DND-41 (cell line): ENCODE measurements around the gene RGS6.

ENCODE experiments used
- ATAC-seq: fragments of 200-7000 bp; cut with Tn5 transposase; 3 replicates; pipeline ENCODE4 v1.9.1; 2021; ENCODE audit warnings: low read depth; ENCODE audit not compliant: insufficient read depth
- DNase-seq: peaks from one replicate; pipeline ENCODE4 v3.0.0-alpha.2; 2020
- H2AFZ ChIP-seq: 2 replicates; pipeline ENCODE4 v1.6.0; 2012; ENCODE audit warnings: low read depth, low read length
- H3K27ac ChIP-seq: 2 replicates; pipeline ENCODE4 v1.5.1; 2012; ENCODE audit warnings: low read length, inconsistent platforms
- H3K27me3 ChIP-seq: fragments of 200-600 bp; sonication (generic); 2 replicates; pipeline ENCODE4 v1.6.0; 2012; ENCODE audit warnings: low read length, mild to moderate bottlenecking, inconsistent platforms; ENCODE audit not compliant: insufficient read depth, poor library complexity
- H3K36me3 ChIP-seq: 2 replicates; pipeline ENCODE4 v1.5.1; 2012; ENCODE audit warnings: low read length, inconsistent platforms; ENCODE audit not compliant: insufficient read depth
- H3K4me1 ChIP-seq: 2 replicates; pipeline ENCODE4 v1.5.1; 2012; ENCODE audit warnings: mild to moderate bottlenecking, low read length; ENCODE audit not compliant: insufficient read depth
- H3K4me2 ChIP-seq: 2 replicates; pipeline ENCODE4 v1.6.0; 2012; ENCODE audit warnings: mild to moderate bottlenecking, moderate library complexity, low read length, inconsistent platforms; ENCODE audit not compliant: insufficient read depth
- H3K4me3 ChIP-seq, 2 experiments: fragments of 200-600 bp in 1 of 2; shearing (Covaris generic) in 1 of 2; 2 replicates each; pipeline ENCODE4 v1.5.1; 2012 to 2016; ENCODE audit warnings: inconsistent platforms in 2 of 2, low read length in 2 of 2, mild to moderate bottlenecking in 2 of 2, low read depth in 1 of 2, moderate library complexity in 1 of 2
- H3K79me2 ChIP-seq: 2 replicates; pipeline ENCODE4 v1.6.0; 2012; ENCODE audit warnings: low read length, inconsistent platforms; ENCODE audit not compliant: insufficient read depth
- H3K9ac ChIP-seq: 2 replicates; pipeline ENCODE4 v1.6.0; 2012; ENCODE audit warnings: low read depth, mild to moderate bottlenecking, inconsistent platforms, low read length, moderate library complexity
- H3K9me3 ChIP-seq: 2 replicates; pipeline ENCODE4 v1.5.1; 2012; ENCODE audit warnings: low read length, moderate library complexity, mild to moderate bottlenecking, inconsistent platforms; ENCODE audit not compliant: insufficient read depth, severe bottlenecking
- H4K20me1 ChIP-seq: 2 replicates; pipeline ENCODE4 v1.6.0; 2012; ENCODE audit warnings: low read length; ENCODE audit not compliant: insufficient read depth
- CTCF ChIP-seq: IDR thresholded peaks from 2 replicates; pipeline ENCODE4 v1.5.1; 2012; ENCODE audit warnings: borderline replicate concordance, low read length, moderate library complexity, mild to moderate bottlenecking; ENCODE audit not compliant: poor library complexity, severe bottlenecking; ENCODE audit errors: extremely low read depth
- EZH2 ChIP-seq: IDR thresholded peaks from 3 replicates; pipeline ENCODE4 v1.6.1; 2012; ENCODE audit warnings: borderline replicate concordance, low read depth, mild to moderate bottlenecking, moderate library complexity, low read length, inconsistent platforms; ENCODE audit not compliant: severe bottlenecking

RGS6 gene

GRCh38 chr14:72002731-72003130 lies 70.5 kb downstream of the RGS6 start:
- Histone ChIP-seq H4K20me1 (no peaks in the 10 kb centered on the region), H3K27ac (no peak overlapping the region), H3K4me1 (no peaks in the 10 kb centered on the region), H3K4me3 (no peak overlapping the region), H2AFZ (no peak overlapping the region), H3K36me3 (no peaks in the 10 kb centered on the region), H3K4me2 (no peak overlapping the region), H3K27me3 (peaks cover 3% of the 10 kb centered on the region), H3K9ac (no peak overlapping the region), H3K9me3 (no peaks in the 10 kb centered on the region), H3K79me2 (no peaks in the 10 kb centered on the region)
- no peak for DNase-seq
- ATAC-seq, result no peak
- TF ChIP-seq EZH2 (no peak), CTCF (no peak)

DNA sequence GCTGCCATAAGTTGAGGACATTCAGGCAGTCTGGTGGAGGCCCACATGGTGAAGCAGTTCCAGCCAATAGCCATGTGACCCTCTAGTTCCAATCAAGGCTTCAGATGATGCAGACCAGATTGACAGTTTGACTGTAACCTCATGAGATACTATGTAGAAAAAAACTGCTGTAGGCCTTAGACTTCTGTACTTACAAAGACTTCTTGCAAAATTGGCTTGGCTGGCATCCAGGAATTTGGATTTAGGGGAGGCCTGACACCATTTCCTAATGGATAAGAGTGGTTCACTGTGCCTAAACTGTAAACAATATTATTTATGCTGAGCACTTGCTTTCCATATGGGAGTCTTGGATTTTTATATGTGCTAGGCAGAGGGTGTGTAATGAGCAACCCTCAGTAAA lies 76.4 kb downstream of the RGS6 start:
- H3K4me1 ChIP-seq, result no peaks in the 10 kb centered on the region
- ATAC-seq (no peak), DNase-seq (no peak)
- H4K20me1 ChIP-seq, result no peaks in the 10 kb centered on the region
- no peaks in the 10 kb centered on the region for H3K9me3 ChIP-seq
- H2AFZ ChIP-seq, result no peak overlapping the region
- no peak overlapping the region for H3K27ac ChIP-seq
- no peaks in the 10 kb centered on the region for H3K36me3 ChIP-seq
- H3K27me3 ChIP-seq, result peaks cover 2% of the 10 kb centered on the region
- TF ChIP-seq CTCF (no peak), EZH2 (no peak)
- no peak overlapping the region for H3K4me2 ChIP-seq
- H3K4me3 ChIP-seq, result no peak overlapping the region
- H3K79me2 ChIP-seq, result no peaks in the 10 kb centered on the region
- no peak overlapping the region for H3K9ac ChIP-seq

- H3K36me3 ChIP-seq, result no peaks in the 10 kb centered on the region
- H3K27me3 ChIP-seq, result no peaks in the 10 kb centered on the region
- no peak overlapping the region for H2AFZ ChIP-seq
- TF ChIP-seq EZH2, result no peak
- no peak for TF ChIP-seq CTCF
- no peak overlapping the region for H3K4me3 ChIP-seq
- ATAC-seq (no peak), DNase-seq (no peak)
- no peak overlapping the region for H3K9ac ChIP-seq
- H3K4me2 ChIP-seq, result no peak overlapping the region
- H3K9me3 ChIP-seq, result no peaks in the 10 kb centered on the region
- H3K79me2 ChIP-seq, result no peaks in the 10 kb centered on the region
- no peak overlapping the region for H3K27ac ChIP-seq
- H4K20me1 ChIP-seq, result no peaks in the 10 kb centered on the region
- H3K4me1 ChIP-seq, result no peaks in the 10 kb centered on the region
These were observed 78.2 kb downstream of the RGS6 start for GRCh38 chr14:72010474-72010873.

DNA sequence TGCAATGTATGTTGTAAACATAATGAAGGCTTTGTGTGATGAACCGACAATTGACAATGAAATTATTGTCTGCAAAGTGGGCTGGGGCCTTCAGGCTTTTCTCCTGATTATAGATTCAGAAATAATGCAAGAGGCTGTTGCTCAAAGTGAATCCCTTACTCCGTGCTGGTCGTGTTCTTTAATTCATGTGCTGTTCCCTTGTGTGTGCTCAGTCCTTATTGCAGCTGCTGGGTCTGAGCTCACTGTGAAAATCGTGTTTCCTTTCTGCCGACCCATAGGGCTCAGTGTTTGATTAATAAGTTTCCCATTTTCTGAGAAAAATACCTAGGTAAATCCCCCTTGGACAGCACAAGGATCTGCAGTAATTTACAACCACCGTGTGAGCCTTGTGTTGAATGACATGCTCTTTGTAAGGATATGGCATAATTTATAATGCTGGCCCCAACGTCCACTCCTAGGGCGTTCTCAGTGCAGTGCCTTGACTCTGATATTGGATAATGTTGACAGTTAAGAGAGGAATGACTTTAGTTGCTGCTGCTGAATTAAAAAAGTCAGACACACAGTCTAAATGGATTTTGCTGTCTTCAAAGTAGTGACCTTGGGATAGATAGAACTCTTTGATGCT lies 81.6 kb downstream of the RGS6 start:
- H3K27ac ChIP-seq, result no peak overlapping the region
- H3K9me3 ChIP-seq, result no peaks in the 10 kb centered on the region
- no peaks in the 10 kb centered on the region for H3K4me1 ChIP-seq
- H3K79me2 ChIP-seq, result no peaks in the 10 kb centered on the region
- H3K9ac ChIP-seq, result no peak overlapping the region
- no peaks in the 10 kb centered on the region for H3K36me3 ChIP-seq
- no peak overlapping the region for H3K4me2 ChIP-seq
- TF ChIP-seq CTCF (no peak), EZH2 (no peak)
- no peaks in the 10 kb centered on the region for H3K27me3 ChIP-seq
- ATAC-seq (no peak), DNase-seq (no peak)
- no peak overlapping the region for H2AFZ ChIP-seq
- no peaks in the 10 kb centered on the region for H4K20me1 ChIP-seq
- H3K4me3 ChIP-seq, result no peak overlapping the region
